Esophagus mucosa (tissue), 1 donor: ENCODE results near the gene OCA2. TPM values are rescaled to one million over a fixed set of nuclear protein-coding genes. Genes with fewer than 3 reads are reported as not detected.
"Not testable (repeated sequence)": the region's sequence is repeated elsewhere in the genome, so short reads cannot be mapped to it uniquely, and the experiment has no call there.

ENCODE experiments used
- ATAC-seq: fragments of 200-7000 bp; cut with Tn5 transposase; one replicate; pipeline ENCODE4 v1.9.1; 2020
- total RNA-seq: library from RNA; stranded (reverse); gene quantifications from one replicate; pipeline ENCODE4 v1.2.4, GENCODE V29; 2023
- donor health status: DM: yes; HTN: yes; CAD: no.

The OCA2 gene
- total RNA-seq, 1 donor from 2014 or later, result 1.6 TPM

DNA sequence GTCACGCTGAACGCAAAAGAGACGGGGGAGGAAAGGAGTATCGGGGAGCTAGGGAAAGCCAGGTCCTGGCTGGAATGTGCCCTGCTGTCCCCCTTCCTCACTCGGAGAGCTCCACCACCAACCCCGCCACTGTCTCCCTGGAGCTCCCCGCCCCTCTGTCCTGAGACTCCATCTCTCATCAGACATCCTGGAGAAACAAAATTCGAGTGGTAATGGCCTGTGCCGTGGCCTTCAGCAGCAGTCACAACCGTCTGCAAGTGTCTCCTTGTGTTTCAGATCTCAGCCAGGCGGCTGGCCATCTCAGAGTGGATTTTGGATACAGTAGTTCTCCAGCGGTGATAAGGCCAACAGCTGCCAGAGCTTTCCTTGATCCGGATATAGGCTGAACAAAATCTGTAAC lies 76.9 kb downstream of the OCA2 start:
- ATAC-seq, result no peak

DNA sequence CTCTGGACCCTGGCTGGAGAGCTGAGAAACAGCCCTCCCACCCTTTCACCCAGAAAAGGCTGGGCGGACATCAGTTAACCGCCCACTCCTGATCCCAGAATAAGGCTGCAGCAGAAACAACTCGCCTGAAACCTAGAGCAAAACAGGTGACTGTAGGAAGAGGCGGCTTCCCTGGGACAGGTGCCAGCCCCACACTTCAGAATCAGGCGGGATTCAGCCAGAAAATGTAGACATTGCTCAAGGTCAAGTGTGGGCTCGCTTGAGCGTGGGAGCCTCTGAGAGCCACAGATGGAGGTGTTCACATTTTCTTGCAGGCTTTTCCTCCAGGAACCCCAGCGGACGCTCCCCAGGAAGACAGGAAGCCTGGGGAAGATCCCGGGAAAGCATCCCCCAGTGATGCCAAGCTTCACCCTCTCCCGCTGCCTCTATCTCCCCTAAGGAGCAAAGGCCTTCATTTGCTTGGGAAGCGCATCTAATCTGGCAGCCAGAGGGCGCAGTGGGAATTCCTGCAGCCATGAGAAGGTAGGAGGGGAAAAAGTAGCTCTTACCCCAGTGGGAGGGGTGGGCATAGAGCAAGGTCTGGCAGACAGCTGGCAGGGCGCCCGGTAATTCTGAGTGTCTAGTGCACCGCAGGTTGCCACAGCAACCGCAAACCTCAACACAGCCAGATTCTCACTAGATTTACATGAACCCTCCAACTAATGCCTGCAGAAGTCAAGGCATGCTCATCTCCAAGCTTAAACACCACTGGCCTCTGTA lies 77.7 kb downstream of the OCA2 start:
- peak; percentile 37 for ATAC-seq

DNA sequence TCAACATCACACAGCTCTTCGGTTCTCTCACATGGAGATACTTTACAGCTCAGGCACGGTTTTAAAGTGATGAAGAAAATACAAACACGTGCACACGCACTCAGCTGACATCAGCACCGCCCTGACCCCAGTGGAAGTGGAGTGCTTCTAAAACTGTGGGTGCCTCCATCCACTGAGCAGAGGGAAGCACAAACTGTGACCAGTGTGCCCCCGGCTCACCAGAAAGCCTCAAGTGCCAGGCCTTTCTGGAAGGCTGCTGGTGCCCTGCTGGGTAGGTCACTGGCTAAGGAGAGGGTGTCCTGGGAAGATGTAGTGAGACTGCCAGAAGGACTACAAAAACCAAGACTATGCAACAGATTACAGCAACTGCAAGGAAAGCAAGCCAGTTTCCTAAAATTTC lies 78.5 kb downstream of the OCA2 start:
- no peak for ATAC-seq

DNA sequence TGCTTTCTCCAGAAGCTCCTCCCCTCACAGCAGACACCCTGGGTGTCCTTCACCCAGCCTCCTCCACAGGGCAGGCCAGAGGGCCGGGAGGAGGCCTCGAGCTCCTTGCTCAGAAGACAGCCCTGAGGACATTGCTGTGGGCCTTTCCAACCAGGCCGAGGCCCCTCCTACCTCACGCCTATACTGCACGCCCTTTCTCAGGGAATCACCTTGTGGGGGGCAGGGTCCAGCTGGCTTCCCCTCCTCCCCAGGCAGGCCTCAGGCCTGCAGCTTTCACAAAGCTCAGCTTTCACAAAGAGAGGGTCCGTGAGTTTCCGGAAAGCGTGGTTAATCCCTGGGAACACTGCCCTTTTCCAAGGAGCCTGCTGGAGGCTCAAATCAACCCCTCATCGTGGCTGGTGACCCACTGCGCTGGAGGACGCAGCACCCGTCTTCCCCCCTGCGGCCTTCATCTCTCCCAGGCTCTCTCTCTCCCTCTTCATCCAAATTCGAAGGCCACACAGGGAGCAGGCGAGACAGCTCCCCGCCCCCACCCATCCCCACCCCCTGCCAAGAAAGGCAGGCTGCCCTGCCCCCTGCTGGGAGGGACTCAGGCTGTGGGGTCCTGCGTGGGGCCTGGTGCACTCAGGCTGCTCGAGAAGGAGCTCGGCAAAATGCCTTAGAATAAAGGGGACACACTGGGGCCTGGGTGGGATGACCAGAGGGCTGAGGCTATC lies 79.4 kb downstream of the OCA2 start:
- no peak for ATAC-seq

DNA sequence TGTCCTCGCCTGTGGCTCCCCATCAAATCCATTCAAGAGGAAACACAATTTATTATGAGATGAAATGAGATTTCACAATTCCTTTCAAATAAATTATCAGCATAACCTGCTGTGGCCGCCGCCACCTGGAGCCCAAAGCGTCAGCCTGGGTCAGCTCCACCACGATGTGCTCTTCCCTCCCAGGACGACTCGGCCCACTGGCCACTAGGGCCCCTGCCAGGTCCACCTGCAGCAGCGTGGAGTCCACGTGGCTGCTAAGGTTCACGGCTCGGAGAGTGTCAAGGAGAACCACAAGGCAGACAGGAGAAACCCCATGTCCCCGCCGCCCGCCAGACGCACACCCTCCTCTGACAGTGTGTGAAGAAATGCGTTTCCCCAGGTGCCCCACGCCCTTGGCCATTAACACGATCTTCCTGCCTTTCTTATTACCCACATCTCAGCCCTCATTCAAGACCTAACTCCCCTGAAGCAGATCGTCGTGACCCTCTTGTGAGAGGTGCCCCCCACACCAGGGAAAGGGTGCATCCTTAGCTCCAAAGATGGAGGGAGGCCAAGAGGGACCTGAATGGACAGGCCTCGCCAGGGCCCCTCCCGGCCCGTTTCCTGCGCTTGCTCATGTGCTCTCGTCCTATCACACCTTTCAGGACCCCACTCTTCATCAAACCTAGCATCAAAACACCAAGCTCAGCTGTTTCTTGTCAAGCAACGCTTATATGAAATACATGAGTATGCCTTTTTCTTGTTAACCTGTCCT lies 80.6 kb downstream of the OCA2 start:
- ATAC-seq, result no peak

DNA sequence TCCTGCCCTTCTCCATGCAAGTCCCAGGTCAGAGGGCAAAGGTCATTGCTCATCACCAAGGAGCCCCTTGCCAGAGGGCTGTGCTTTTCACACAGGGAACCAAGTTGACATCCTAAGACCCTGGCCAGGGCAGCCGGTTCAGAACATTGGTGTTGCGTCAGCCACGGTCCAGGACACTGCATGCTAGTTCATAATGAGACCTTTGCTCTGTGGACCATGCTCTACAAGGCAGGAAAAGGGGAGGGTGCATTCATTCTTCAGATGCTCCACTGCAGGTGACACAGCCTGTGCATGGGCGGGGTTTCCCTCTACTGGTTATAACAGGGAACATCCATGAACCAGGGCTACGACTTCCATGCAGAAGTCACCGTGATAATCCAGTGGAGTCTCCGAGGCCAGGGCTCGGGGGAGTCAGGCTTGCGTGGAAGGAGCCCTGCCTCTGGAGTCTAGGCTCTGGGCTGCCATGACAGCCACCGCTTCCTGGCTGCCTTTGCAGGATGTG lies 81.6 kb downstream of the OCA2 start:
- ATAC-seq, result peak; percentile 55

DNA sequence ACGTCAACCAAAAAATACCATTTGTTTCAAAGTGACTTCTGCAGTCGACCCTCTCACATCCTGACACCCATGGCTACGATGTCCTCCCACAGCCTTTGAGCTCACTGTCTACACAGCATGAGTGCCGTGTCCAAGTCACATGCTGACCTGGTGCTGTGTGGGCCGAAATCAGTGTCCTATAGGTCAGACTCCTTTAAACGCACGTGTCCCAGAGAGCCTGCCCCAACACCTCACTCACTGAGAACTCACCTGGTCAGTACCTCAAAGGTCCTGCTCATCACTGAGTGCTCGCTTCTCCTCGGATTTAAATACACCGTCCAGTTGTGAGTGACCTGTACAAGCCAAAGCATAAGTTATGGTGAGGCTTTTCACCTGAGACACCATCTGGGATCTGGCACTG lies 83.3 kb downstream of the OCA2 start:
- ATAC-seq, result no peak

DNA sequence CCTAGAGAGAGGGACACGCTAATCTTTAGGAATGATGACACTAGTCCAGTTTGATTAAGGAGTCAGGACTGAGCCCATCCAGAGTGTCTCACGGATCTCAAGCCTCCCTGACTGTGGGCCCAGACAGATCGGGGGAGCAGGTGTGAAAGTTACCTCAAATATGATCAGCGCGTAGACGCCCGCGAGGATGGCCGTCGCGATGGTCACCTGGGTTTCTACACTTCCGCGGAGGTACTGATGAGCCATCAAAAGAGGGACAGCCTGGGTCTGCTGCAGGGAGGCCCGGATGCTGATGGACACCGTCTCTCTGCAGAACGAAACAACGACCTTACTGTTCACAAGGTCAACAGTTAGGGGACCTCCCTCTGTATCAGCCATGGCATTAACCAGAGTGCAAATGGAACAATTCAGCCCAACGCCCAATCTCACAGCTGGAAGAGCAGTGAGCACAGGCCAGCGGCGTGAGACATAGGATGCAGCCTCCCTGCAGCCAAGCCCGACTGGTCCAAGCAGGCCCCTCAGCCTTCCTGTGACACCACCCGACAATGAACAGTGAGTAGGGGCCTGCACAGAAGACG lies 84.4 kb downstream of the OCA2 start:
- ATAC-seq, result no peak

DNA sequence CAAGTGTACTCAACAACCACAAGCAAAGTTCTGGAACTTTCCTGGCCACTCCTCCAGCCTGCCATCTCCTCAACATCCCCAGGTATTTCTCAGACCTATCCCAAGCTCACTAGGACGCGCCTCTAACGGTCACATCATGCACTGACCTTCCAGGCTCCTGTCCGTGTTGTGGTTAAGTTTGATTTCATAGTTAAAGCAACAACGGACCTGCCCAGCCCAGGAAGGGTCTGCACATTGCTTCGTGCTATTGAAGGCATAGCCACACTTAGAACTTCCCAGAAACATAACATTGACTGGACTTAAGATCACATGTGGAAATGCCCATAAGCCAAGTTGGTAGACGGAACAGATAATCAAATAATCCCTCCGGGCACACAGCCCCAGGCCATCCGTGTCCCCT lies 85.1 kb downstream of the OCA2 start:
- ATAC-seq, result no peak

DNA sequence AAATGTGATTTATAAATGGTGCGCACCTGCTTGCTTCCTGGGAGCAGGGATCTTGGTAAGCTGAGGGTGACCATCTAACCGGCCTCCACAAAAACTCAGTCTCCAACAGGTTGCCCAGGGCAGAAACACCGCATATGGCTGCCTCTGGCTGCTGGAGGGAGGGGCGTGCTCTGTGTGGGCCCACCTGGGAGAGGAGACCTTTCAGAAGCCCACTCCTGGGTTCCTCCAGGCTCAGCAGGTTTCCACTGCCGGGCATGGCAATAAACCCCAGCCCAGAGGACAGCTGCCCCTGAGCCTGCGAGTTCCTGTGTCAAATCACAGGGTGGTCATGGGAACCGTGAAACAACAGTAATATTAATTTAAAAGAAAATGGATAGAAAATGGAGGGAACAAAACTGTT lies 85.6 kb downstream of the OCA2 start:
- ATAC-seq, result no peak

DNA sequence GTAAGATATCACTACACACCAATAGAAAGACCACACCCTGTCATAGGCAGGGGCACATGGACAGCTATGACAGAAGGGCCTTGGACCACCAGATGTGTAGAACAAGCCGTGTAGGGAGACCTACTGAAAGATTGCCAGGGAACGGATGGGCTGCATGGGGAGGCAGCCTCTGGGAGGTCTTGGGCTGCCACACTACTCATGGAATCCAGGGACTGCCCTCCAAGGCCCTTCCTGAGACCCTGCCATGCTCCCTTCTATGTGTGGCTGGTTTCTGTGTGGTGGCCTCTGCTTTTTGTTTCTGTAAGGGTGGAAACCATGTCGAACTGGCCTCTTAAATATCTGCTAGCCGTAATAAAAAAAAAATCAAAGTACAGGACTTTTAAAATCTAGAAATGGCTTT lies 86.9 kb downstream of the OCA2 start:
- ATAC-seq, result no peak

DNA sequence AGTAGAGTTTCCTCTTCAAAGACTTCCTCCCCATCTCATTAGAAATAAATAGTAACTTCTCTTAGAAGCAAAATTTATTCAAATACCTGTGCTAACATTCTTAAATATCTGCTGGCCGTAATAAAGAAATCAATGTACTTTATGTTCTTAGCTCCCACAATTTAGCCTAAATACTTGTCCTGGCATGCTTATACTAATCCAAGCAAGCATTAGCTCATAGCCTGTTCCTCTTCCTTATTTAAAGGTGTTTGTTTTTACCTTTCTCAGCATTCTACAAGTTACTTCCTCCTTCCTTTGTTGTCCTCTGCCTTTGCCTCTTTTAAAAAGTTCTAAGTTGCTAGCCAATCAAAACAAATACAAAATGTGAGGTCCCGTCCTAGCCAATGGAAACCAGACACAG lies 90.9 kb downstream of the OCA2 start:
- not testable (repeated sequence) for ATAC-seq

DNA sequence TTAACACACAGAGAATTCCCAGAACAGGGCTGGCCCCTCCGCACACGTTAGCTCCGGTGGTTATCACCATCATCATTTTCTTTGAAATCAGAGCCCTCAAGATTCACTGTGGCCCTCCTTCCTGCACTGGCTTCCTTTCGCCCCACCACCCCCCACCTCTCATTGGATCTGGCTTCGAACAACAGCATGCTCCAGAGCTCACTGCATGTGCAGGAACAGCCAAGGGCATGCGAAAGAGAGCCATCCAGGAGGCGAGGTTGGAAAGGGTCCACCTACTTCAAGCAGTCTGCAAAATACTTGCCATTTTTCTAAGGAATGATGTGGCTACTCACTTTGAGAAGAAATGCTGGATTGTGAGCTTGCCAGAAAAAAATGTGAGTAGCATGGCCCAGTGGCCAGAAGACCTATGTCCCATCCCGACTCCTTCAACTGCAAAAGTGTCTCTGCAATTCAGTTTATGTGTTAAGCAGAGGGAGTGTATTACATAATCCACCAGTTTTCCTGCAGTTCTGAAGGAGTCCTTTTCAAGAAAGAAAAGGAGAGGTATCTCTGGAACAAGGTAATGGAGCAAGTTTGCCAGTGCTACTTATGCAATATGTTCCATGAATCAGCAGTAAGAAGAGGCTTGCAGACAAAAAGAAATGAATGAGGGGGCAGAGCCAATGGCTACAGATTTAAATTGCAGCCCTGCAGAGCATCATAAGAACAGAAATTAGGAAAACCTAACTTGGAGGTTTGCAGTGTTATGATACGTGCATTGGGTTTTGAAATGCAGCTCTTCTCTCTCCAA lies 92.8 kb downstream of the OCA2 start:
- ATAC-seq, result no peak

DNA sequence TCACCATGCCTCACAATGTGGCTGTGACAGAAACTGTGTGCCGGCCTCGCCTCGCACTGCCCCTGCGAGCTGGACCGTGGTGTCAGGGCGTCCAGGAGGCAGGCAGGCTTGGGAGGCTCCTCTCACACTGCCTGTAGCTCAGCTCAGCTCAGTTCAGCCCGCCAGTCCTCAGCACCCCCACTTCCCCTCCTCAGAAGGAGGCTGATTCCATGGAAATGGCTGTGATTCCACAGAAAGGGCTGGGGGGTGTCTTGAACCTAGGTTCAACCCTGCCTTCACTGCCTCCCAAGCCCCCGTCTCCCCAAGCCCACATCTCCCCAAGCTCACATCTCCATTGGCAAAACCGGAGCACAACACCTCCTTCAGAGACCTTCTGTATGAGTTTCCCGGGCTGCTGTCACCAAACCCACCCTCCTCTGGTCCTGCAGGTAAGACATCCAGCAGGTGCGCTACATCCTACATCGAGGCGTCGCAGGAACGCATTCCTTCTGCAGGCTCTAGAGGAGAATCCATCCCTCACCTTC lies 94.0 kb downstream of the OCA2 start:
- no peak for ATAC-seq

DNA sequence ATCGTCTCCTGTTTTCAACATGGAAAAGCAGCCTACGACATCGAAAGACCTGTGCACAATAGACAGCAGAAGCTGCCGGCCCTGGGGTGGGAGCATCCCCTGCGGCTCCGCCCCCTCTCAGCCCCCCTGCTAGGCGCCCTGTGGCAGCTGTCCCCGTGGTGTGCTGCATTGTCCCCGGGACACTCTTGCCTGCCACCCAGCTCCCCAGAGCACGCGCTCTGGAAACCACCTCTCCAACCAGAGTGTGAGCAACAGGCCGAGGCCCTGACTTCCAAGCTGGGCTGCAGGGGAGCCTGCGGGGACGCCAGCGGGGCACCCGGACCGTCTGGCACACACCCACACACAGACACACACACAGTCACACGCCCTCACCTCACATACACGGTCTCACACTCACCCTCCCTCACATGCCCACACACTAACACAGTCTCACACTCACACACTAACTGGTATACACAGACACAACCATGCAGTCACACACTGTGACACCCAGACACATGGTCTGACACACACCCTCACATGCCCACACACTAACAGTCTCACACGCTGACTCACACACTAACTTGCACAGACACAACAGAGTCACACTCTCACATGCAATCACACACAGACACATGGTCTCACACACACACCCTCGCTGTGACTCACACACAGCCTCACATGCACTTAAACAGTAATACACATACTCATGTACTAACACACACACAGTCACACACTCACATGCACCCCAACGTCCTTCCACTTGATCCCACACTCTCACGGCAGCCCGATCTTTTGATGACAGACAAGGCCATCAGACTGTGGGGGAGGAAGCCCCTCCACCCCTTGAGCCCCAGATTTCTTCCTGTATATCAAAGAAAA lies 94.7 kb downstream of the OCA2 start:
- ATAC-seq, result peak; percentile 27

DNA sequence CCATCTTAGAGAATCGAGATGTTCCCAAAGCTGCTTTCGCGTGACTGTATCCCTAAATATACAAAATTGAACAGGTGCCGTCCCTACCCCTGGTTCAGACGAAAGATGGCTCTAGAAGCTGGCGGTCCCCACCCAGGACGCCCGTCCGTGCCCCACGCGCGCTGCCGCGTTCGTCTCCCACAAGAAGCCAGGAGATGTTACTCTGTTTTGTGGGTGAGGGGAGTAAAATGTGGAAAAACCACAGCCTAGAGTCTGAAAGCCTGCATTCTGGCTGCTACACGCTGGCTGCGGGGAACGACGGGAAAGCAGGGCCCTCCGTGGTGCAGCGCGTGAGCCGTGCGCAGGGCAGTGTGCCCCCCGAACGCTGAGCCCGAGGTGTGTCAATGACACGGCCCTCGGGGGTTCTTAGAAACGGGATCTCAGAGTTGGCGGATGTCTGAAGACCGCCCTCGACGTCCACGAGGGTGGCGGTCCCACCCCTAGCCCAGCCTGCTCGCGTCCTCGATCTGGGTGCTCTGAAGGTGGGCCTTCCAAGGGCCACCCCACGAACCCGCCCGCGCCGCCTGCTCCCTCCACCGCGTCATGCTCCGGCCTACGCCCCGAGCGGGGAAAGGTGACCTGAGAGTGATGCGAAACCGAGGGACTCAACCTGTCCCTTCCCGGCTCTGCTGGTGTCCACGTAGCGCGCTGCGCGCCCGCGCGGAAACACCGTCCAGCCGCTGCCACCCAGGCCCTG lies 95.6 kb downstream of the OCA2 start:
- ATAC-seq, result no peak

DNA sequence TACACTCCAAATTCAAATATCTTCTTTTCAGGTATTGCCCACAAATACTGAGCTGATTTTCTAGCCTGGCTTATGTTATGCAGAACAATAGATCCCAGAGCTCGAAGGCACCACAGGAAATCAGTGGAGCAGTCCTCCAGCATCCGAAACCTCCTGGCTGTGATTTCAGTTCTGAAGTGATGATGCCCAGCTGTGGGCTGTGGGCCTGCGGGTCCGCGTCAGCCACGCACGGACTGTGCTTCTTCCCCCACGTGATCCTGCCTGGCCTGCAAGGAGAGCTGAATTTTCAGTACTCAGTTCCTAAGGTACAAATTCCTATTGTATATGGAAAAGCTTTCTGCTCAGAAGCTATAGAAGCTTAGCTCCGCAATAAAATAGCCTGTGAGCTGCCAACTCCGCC lies 96.2 kb downstream of the OCA2 start:
- ATAC-seq, result no peak

DNA sequence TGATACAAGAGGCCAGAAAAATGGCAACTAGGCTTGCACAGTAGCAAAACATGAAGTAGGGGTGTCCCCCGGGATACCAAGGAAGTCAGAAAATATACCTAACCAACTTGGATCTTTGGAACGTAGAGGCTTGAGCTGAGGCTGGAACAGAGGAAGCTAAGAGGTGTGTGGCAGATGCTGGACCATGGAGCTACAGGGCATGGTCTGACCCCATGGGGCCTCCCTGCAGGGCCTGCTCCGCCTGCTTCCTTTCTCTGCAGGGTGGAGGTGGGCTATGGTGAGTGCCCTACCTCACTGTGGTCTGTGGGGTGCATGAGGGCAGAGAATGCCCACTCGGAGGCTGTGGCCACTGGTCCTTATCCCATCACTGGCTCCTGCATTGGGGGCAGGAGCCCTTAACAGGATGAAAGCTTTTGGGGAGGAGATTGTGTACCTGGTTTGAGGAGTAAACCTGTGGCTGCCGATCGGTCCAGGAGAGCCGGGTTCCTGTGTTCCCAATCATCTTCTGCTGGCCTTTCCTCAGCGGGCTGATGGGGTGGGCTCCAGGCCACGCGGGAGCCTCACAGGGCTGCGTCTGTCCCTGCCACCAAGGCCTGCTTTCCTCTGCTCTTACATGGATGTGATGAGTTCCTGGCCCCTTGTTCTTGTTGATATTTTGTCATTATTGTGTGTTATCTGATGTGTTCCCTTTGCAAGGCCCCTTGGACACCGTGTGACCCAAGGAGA lies 96.8 kb downstream of the OCA2 start:
- ATAC-seq, result no peak

DNA sequence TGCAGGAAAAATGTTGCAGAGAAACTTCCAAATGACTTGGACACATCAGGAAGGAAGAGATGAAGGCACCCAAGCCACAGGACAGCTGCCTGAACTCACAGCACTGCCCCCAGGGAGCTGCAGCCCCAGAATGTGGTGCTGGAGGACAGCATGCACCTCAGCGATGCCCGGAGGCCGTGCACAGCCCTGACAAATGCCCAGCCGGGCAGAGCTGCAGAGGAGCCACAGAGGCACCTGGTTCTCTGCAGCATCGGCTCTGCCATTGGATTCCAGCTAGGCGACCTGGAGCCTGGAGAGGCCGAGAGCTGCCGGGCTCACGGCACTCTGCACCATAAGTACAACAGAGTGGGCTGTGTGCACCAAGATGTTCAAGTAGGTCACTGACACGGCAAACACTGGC lies 97.5 kb downstream of the OCA2 start:
- no peak for ATAC-seq
